ENCODE results near the gene LRRC49. TPM values are rescaled to one million over a fixed set of nuclear protein-coding genes. Genes with fewer than 3 reads are reported as not detected.

LRRC49 gene
- total and polyA plus RNA-seq, 4 donors = 3.0 to 24.3 (median 7.4) TPM

DNA sequence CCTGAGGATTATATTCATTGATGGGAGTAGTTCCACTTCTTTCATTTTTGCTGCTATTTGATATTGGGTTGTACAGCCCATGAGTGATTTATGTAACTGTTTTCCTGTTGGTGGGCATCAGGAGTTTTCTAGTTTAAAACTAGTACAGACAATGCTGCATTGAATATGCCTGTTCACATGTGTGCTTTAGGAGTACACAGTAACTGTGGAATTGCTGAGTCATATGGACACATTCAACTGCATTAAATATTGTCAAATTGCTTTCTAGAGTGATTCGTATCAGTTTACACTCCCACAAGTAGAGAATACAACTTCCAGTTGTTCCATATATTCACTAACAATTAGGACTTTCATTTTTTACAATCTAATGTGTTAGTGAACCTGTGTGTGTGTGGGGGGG lies 162.8 kb downstream of the LRRC49 start:
- ATAC-seq (ENCODE audit: insufficient read depth, low FRiP score) (no peak), DNase-seq (no peak)
- Histone ChIP-seq H3K27me3 (ENCODE audit: control insufficient read depth in 3 of 3, insufficient read depth in 3 of 3, low read length in 2 of 3) (no peaks in the 10 kb centered on the region), H3K27ac (ENCODE audit: low read depth in 1 of 2, low read length in 1 of 2) (no peak overlapping the region), H3K4me3 (no peak overlapping the region), H3K9me3 (ENCODE audit: control insufficient read depth in 4 of 4, insufficient read depth in 3 of 4, low read length in 3 of 4) (no peaks in the 10 kb centered on the region), H3K36me3 (ENCODE audit: control insufficient read depth in 4 of 4, insufficient read depth in 4 of 4, low read length in 4 of 4) (peaks cover 0 to 2% (median 0%) of the 10 kb centered on the region in 4 donors), H3K4me1 (ENCODE audit: control insufficient read depth in 5 of 5, insufficient read depth in 5 of 5, low read length in 5 of 5) (peaks cover 0 to 9% (median 4%) of the 10 kb centered on the region in 5 donors), H3K9ac (ENCODE audit: insufficient read depth in 1 of 2, low read length in 2 of 2) (no peak overlapping the region)
- 30 to 63% methylated on average over 1 of the region's 1 CpG for WGBS, 2 donors
- TF ChIP-seq, protein P1, sequence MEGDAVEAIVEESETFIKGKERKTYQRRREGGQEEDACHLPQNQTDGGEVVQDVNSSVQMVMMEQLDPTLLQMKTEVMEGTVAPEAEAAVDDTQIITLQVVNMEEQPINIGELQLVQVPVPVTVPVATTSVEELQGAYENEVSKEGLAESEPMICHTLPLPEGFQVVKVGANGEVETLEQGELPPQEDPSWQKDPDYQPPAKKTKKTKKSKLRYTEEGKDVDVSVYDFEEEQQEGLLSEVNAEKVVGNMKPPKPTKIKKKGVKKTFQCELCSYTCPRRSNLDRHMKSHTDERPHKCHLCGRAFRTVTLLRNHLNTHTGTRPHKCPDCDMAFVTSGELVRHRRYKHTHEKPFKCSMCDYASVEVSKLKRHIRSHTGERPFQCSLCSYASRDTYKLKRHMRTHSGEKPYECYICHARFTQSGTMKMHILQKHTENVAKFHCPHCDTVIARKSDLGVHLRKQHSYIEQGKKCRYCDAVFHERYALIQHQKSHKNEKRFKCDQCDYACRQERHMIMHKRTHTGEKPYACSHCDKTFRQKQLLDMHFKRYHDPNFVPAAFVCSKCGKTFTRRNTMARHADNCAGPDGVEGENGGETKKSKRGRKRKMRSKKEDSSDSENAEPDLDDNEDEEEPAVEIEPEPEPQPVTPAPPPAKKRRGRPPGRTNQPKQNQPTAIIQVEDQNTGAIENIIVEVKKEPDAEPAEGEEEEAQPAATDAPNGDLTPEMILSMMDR (IDR thresholded peaks at IDR 0.05; ENCODE audit: control extremely low read depth, extremely low read depth) = no peak

DNA sequence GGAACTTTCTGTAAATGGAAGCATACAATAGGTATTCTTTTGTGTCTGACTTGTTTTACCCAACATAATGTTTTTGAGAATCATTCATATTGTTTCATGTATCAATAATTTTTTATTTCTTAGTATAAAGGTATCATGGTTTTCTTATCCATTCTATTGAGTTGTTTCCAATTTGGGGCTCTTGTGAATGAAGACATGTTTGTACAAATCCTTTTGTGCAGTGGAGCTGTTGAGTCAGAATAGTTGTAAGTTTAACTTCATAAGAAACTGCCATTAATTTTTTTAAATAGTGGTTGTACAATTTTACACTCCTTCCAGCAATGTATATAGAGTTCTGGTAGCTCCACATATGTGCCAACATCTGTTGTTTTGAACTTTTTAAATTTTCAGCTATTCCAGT lies 163.5 kb downstream of the LRRC49 start:
- no peak for DNase-seq
- Histone ChIP-seq H3K27me3 (ENCODE audit: control insufficient read depth in 3 of 3, insufficient read depth in 3 of 3, low read length in 2 of 3) (no peaks in the 10 kb centered on the region), H3K9ac (ENCODE audit: insufficient read depth in 1 of 2, low read length in 2 of 2) (no peak overlapping the region), H3K36me3 (ENCODE audit: control insufficient read depth in 4 of 4, insufficient read depth in 4 of 4, low read length in 4 of 4) (no peaks in the 10 kb centered on the region), H3K27ac (ENCODE audit: low read depth in 1 of 2, low read length in 1 of 2) (no peak overlapping the region), H3K9me3 (ENCODE audit: control insufficient read depth in 4 of 4, insufficient read depth in 3 of 4, low read length in 3 of 4) (no peaks in the 10 kb centered on the region), H3K4me3 (no peak overlapping the region), H3K4me1 (ENCODE audit: control insufficient read depth in 5 of 5, insufficient read depth in 5 of 5, low read length in 5 of 5) (peaks cover 0 to 9% (median 4%) of the 10 kb centered on the region in 5 donors)
- TF ChIP-seq, protein P1 (IDR thresholded peaks at IDR 0.05; ENCODE audit: control extremely low read depth, extremely low read depth) = no peak
- no peak for ATAC-seq (ENCODE audit: insufficient read depth, low FRiP score)

DNA sequence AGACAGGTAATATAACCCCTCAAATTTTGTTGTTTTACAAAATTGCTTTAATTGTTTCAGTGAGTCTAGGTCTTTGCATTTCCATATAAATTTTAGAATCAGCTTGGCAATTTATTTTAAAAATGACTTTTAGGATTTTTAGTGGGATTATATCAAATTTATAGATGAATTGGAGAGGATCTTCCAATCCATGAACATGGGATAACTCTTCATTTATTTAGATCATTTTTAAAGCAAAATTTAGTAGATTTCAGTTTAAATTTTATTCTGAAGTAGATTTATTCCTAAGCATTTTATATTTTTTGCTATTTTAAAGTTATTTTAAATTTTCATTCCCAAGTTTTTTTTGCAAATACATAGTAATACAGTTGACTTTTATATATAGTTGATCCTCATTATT lies 164.5 kb downstream of the LRRC49 start:
- Histone ChIP-seq H3K4me3 (no peak overlapping the region), H3K27me3 (ENCODE audit: control insufficient read depth in 3 of 3, insufficient read depth in 3 of 3, low read length in 2 of 3) (no peaks in the 10 kb centered on the region), H3K9me3 (ENCODE audit: control insufficient read depth in 4 of 4, insufficient read depth in 3 of 4, low read length in 3 of 4) (no peaks in the 10 kb centered on the region), H3K27ac (ENCODE audit: low read depth in 1 of 2, low read length in 1 of 2) (no peak overlapping the region), H3K4me1 (ENCODE audit: control insufficient read depth in 5 of 5, insufficient read depth in 5 of 5, low read length in 5 of 5) (peaks cover 0 to 7% (median 0%) of the 10 kb centered on the region in 5 donors), H3K9ac (ENCODE audit: insufficient read depth in 1 of 2, low read length in 2 of 2) (no peak overlapping the region), H3K36me3 (ENCODE audit: control insufficient read depth in 4 of 4, insufficient read depth in 4 of 4, low read length in 4 of 4) (no peaks in the 10 kb centered on the region)
- DNase-seq (no peak), ATAC-seq (ENCODE audit: insufficient read depth, low FRiP score) (no peak)
- TF ChIP-seq, protein P1 (IDR thresholded peaks at IDR 0.05; ENCODE audit: control extremely low read depth, extremely low read depth) = no peak

DNA sequence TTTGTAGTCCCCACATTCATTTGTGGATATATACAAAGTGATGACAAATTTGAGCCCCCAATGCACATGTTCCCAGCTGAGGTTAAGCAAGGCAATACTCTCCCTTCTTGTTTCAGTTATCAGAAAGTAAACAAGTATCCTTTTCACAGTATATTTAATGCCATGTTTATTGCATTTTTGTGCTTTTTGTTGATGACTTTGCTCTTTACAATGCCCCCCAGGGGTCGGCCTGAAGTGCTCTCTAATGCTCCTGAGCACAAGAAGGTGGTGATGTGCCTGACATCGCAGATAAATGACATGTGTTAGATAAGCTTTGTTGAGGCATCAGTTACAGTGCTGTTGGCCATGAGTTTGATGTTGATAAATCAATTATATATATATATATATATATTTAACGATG lies 165.0 kb downstream of the LRRC49 start:
- ATAC-seq (ENCODE audit: insufficient read depth, low FRiP score) (no peak), DNase-seq (no peak)
- Histone ChIP-seq H3K36me3 (ENCODE audit: control insufficient read depth in 4 of 4, insufficient read depth in 4 of 4, low read length in 4 of 4) (no peaks in the 10 kb centered on the region), H3K4me3 (no peak overlapping the region), H3K9ac (ENCODE audit: insufficient read depth in 1 of 2, low read length in 2 of 2) (no peak overlapping the region), H3K27me3 (ENCODE audit: control insufficient read depth in 3 of 3, insufficient read depth in 3 of 3, low read length in 2 of 3) (no peaks in the 10 kb centered on the region), H3K4me1 (ENCODE audit: control insufficient read depth in 5 of 5, insufficient read depth in 5 of 5, low read length in 5 of 5) (peaks cover 0 to 7% (median 0%) of the 10 kb centered on the region in 5 donors), H3K27ac (ENCODE audit: low read depth in 1 of 2, low read length in 1 of 2) (no peak overlapping the region), H3K9me3 (ENCODE audit: control insufficient read depth in 4 of 4, insufficient read depth in 3 of 4, low read length in 3 of 4) (no peaks in the 10 kb centered on the region)
- TF ChIP-seq, protein P1 (IDR thresholded peaks at IDR 0.05; ENCODE audit: control extremely low read depth, extremely low read depth) = no peak
- 90 to 95% methylated on average over 3 of the region's 3 CpGs for WGBS, 2 donors

Measured in lung (tissue), 12 donors.